NCI-H146 treated with DMSO at 0.1 percent for 48 hours (cell line): Measurements from ENCODE around the gene FEZ2.
A peak's percentile ranks its signal among the peaks of the same experiment; 100 is the strongest.
"Not testable (repeated sequence)": the region's sequence is repeated elsewhere in the genome, so short reads cannot be mapped to it uniquely, and the experiment has no call there.

ENCODE experiments used
- DNase-seq: peaks from one replicate; lab custom pipeline; 2025; ENCODE audit not compliant: unreplicated experiment; lab: John Stamatoyannopoulos, UW

The FEZ2 gene

GRCh38 chr2:36597532-36598377 is at the start of gene FEZ2:
TSS of gene FEZ2 (minus strand) at chr2:36598168. CDS start at chr2:36598142, 26 bp downstream.
- peak; percentile 65 for DNase-seq

GRCh38 chr2:36634981-36635597 is 37.1 kb upstream of the FEZ2 start:
- no peak for DNase-seq

- DNase-seq = no peak
Observed at GRCh38 chr2:36633470-36634092, 35.6 kb upstream of the FEZ2 start.

- no peak for DNase-seq
Observed at GRCh38 chr2:36626756-36627155, 28.8 kb upstream of the FEZ2 start.

- DNase-seq = no peak
Observed at GRCh38 chr2:36626071-36626470, 28.1 kb upstream of the FEZ2 start.

GRCh38 chr2:36625304-36625703 is 27.3 kb upstream of the FEZ2 start:
- no peak for DNase-seq

- DNase-seq = no peak
Observed at GRCh38 chr2:36620321-36620720, 22.4 kb upstream of the FEZ2 start.

- DNase-seq = peak; percentile 68
Observed at GRCh38 chr2:36618381-36618780, 20.4 kb upstream of the FEZ2 start.

- DNase-seq = no peak
Observed at GRCh38 chr2:36616947-36617346, 19.0 kb upstream of the FEZ2 start.

- no peak for DNase-seq
Observed at GRCh38 chr2:36615222-36615621, 17.3 kb upstream of the FEZ2 start.

GRCh38 chr2:36613801-36614200 is 15.8 kb upstream of the FEZ2 start:
- DNase-seq = no peak

GRCh38 chr2:36611316-36611990 is 13.5 kb upstream of the FEZ2 start:
- no peak for DNase-seq

GRCh38 chr2:36609507-36609906 is 11.5 kb upstream of the FEZ2 start:
- no peak for DNase-seq

- no peak for DNase-seq
Observed at GRCh38 chr2:36607947-36608346, 10.0 kb upstream of the FEZ2 start.

GRCh38 chr2:36606925-36607324 is 9.0 kb upstream of the FEZ2 start:
- no peak for DNase-seq

- DNase-seq = no peak
Observed at GRCh38 chr2:36605273-36605672, 7.3 kb upstream of the FEZ2 start.

- not testable (repeated sequence) for DNase-seq
Observed at GRCh38 chr2:36603629-36604028, 5.7 kb upstream of the FEZ2 start.

- DNase-seq = no peak
Observed at GRCh38 chr2:36597003-36597531, 901 bp downstream of the FEZ2 start.

GRCh38 chr2:36596397-36596796 is 1.6 kb downstream of the FEZ2 start:
- no peak for DNase-seq

- no peak for DNase-seq
Observed at GRCh38 chr2:36594849-36595248, 3.1 kb downstream of the FEZ2 start.

- DNase-seq = no peak
Observed at GRCh38 chr2:36589230-36589630, 8.7 kb downstream of the FEZ2 start.
